Mammary epithelial cell (primary cell): ENCODE measurements around the gene ADAM23.

Source experiments
- EZH2 ChIP-seq: IDR thresholded peaks from 2 replicates; pipeline ENCODE4 v1.6.1; 2012; ENCODE audit warnings: low read length, inconsistent platforms, borderline replicate concordance
- TF ChIP-seq, protein P1 (sequence below), 2 donors: IDR thresholded peaks in 1 of 2; conservative IDR thresholded peaks in 1 of 2; 2 replicates each; pipeline ENCODE4 v1.5.1; 2011 to 2012; ENCODE audit warnings: inconsistent platforms in 2 of 2, low read length in 2 of 2, mild to moderate bottlenecking in 2 of 2, control low read depth in 1 of 2, low read depth in 1 of 2; ENCODE audit not compliant: insufficient read depth in 1 of 2; ENCODE audit errors: extremely low read depth in 1 of 2

DNA sequence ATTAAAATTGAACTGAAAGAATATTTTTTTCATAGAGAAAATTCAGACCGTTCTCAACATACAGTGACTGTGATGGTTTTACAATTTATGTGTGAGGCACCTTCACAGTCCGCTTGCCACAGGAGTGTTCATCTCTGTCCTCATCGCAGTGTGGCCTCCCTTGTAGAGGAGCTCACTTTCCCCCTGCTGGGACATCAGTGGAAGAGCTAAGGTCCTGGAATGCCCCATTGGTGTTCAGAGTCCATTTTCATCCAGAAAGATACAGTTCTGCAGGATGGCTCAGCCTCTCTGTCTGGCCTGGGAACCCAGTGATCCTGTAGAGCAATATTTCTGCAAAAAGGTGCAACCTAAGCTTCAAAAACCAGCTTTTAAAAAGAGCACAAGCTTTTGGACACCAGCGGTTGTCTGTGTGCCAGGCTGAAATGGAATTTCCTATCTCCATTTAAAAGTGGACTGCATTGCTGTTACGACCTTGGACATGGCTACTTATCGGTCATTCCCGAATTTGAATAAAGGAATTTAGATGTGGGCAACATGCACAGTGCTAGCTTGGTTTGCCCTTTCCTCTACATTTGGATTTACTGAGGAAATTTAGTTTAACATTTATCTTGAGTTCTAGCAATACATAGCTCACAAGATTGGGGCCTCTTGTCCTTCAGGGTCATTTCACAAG lies 172.2 kb downstream of the ADAM23 start:
- TF ChIP-seq, protein P1, sequence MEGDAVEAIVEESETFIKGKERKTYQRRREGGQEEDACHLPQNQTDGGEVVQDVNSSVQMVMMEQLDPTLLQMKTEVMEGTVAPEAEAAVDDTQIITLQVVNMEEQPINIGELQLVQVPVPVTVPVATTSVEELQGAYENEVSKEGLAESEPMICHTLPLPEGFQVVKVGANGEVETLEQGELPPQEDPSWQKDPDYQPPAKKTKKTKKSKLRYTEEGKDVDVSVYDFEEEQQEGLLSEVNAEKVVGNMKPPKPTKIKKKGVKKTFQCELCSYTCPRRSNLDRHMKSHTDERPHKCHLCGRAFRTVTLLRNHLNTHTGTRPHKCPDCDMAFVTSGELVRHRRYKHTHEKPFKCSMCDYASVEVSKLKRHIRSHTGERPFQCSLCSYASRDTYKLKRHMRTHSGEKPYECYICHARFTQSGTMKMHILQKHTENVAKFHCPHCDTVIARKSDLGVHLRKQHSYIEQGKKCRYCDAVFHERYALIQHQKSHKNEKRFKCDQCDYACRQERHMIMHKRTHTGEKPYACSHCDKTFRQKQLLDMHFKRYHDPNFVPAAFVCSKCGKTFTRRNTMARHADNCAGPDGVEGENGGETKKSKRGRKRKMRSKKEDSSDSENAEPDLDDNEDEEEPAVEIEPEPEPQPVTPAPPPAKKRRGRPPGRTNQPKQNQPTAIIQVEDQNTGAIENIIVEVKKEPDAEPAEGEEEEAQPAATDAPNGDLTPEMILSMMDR (conservative IDR thresholded peaks at IDR 0.05 in 1 of 2, IDR thresholded peaks at IDR 0.05 in 1 of 2; ENCODE audit: extremely low read depth in 1 of 2, insufficient read depth in 1 of 2, low read depth in 1 of 2, low read length in 2 of 2), result no peak
- TF ChIP-seq EZH2, result no peak
